Heart right ventricle (tissue), 16 donors: ENCODE results near the gene ITGB5. TPM values are rescaled to one million over a fixed set of nuclear protein-coding genes. Genes with fewer than 3 reads are reported as not detected.

ENCODE experiments used
- ATAC-seq, 8 donors: fragments of 200-7000 bp; cut with Tn5 transposase; one replicate each; pipeline ENCODE4 v1.9.1; 2020; ENCODE audit warnings: mild to moderate bottlenecking in 8 of 8, moderate library complexity in 8 of 8, moderate number of reproducible peaks in 1 of 8
- DNase-seq, 2 donors: peaks; one replicate each; pipeline ENCODE4 v3.0.0-alpha.2; 2020
- H3K27ac ChIP-seq, 10 donors: fragments of 200-600 bp; sonication (generic) in 2 of 10; one replicate each; pipeline versions ENCODE4 v1.5.0 to v1.8.0; 2020 to 2022; ENCODE audit warnings: mild to moderate bottlenecking in 3 of 10
- H3K27me3 ChIP-seq, 7 donors: fragments of 200-600 bp; one replicate each; pipeline ENCODE4 v1.8.0; 2021 to 2022; ENCODE audit warnings: mild to moderate bottlenecking in 2 of 7
- H3K36me3 ChIP-seq, 9 donors: fragments of 200-600 bp; sonication (generic) in 1 of 9; one replicate each; pipeline versions ENCODE4 v1.5.0 to v1.8.0; 2020 to 2022; ENCODE audit warnings: mild to moderate bottlenecking in 2 of 9
- H3K4me1 ChIP-seq, 9 donors: fragments of 200-600 bp; sonication (generic) in 1 of 9; one replicate each; pipeline versions ENCODE4 v1.5.0 to v1.8.0; 2020 to 2022; ENCODE audit warnings: mild to moderate bottlenecking in 4 of 9
- H3K4me3 ChIP-seq, 10 donors: fragments of 200-600 bp; sonication (generic) in 2 of 10; one replicate each; pipeline versions ENCODE4 v1.5.0 to v1.8.0; 2020 to 2022; ENCODE audit warnings: mild to moderate bottlenecking in 7 of 10, moderate library complexity in 2 of 10
- H3K9me3 ChIP-seq, 11 donors: fragments of 200-600 bp in 10 of 11; sonication (generic) in 2 of 11; one replicate each; pipeline versions ENCODE4 v1.5.0 to v1.8.0; 2013 to 2022; ENCODE audit warnings: mild to moderate bottlenecking in 2 of 11, control low read depth in 1 of 11, moderate library complexity in 1 of 11
- CTCF ChIP-seq, 9 donors: fragments of 200-600 bp; sonication (generic) in 2 of 9; IDR thresholded peaks; one replicate each; pipeline versions ENCODE4 v1.5.0 to v1.8.0; 2021 to 2022; ENCODE audit warnings: antibody characterized with exemption in 9 of 9, mild to moderate bottlenecking in 5 of 9, moderate library complexity in 1 of 9
- WGBS, 2 donors: extraction: QIAGEN DNeasy Blood & Tissue Kit; methylation state at CpG; one replicate each; pipeline ENCODE4 v1.1.7; 2013; ENCODE audit warnings: inconsistent platforms in 1 of 2; 5-methylcytosine and 5-hydroxymethylcytosine counted together
- intact Hi-C, 10 donors: fragments of 100-400 bp; cut with DNase I; formaldehyde crosslinking; loops; one replicate each; pipeline versions ENCODE4 v1.11.1 to v1.14.2; 2022
- polyA plus RNA-seq, 2 donors: library from polyadenylated mRNA; stranded (reverse); fragments of 200-250 nt; gene quantifications; one replicate each; pipeline ENCODE4 v1.2.3, GENCODE V29; 2013
- total RNA-seq, 10 donors: library from RNA; stranded (reverse); fragmentation: NEBNext Ultra II Directional in 3 of 10; extraction: Animal tissue kit (Norgen Biotek cat#: 25700) in 3 of 10; gene quantifications; one replicate each; pipeline versions ENCODE4 v1.2.1 to v1.2.4, GENCODE V29; 2021 to 2023
- donor health status: Arrhythmogenic right ventricular cardiomyopathy.
- donor health status: ischemic (EF 13 %, LVEDD 7.1; RV severe dilation, severe dysfunction).
- donor health status: healthy with polysubstance abuse.
- donor health status: DM: no; HTN: yes; CAD: no.
- donor health status: DM: no; HTN: no; CAD: no.
- donor health status: ischemic (EF 25% LVEDD 6.9; RV normal size, moderate dysfunction).
- donor health status: ischemic (EF 25% LVEDD 5.7; RV mildly dilated, moderate dysfunction).
- donor health status: healthy.
- donor health status: DM: yes; HTN: yes; CAD: no.
- donor health status: Ischemic cardiomyopathy.
- donor health status: ischemic (EF 35%, LVEDD 5.7; RV mildly dilated, moderate dysfunction).
- donor health status: nonischemic (EF 11% LVEDD 7.7; RV severe dilation, severe dysfunction).
- donor health status: DM: yes; HTN: yes; CAD: no.
- donor health status: PGD.
- donor health status: ischemic (EF 29% LVEDD 5.4; RV normal size, mild dysfunction).
- donor health status: nonischemic (EF 23%, LVEDD 6.1; RV moderate dilation, normal function).

The ITGB5 gene
- total and polyA plus RNA-seq, 12 donors = 18.5 to 154 (median 108) TPM

DNA sequence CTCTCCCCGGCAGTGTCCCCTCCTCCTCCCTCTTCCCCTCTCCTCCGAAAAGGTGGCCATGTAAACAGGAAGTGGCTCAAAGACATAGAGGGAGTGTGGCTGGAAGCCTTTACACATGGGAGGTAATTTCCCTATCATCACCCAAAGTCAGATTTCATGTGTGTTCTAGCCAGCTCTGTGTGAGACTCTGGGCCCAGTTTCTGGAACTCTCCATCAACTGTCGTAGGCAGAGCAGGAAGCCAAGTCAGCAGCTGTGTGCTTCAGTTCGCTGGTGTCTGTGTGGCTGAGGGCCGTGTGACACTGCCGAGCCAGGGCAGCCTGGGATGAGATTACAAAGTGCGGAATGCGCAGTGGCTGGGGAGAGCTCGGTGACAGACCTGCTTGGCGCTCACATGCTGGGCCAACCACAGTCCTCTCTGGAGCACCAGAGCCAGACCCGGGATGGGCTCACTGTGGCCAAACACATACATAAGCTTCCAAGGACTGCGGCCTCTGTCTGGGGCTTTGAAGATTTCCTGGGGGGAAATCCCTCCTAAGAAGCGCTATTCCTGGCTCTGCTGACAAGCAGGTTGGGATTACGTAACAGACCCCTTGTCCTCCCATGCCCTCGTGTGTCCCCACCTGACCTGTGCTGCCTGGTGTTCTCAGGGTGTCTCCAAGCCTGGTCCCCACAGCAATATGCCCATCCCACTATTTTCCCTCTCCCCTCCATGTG lies 106.2 kb downstream of the ITGB5 start:
- ATAC-seq = peak; percentile 86 to 92 (median 90)
- Histone ChIP-seq H3K36me3 (peaks cover 0 to 18% (median 0%) of the 10 kb centered on the region in 9 donors), H3K4me3 (peak overlapping the region in 3 of 10 donors; percentile 0 to 16 (median 10)), H3K27ac (peak overlapping the region; percentile 67 to 97 (median 90)), H3K27me3 (no peaks in the 10 kb centered on the region), H3K4me1 (peaks cover 38 to 90% (median 71%) of the 10 kb centered on the region in 9 donors), H3K9me3 (no peaks in the 10 kb centered on the region)
- peak; percentile 83 to 89 for DNase-seq
- no peak for TF ChIP-seq CTCF (IDR thresholded peaks at IDR 0.05)
- WGBS, 2 donors = 3 to 5% methylated on average over 15 of the region's 15 CpGs
- intact Hi-C loops = loop anchor here in 7 of 10 donors (5.0 to 10.0 kb wide), 3 partner anchors 54 to 121 kb away; partner anchors contain the start of gene ITGB5 (in 5 of the 7)

- Histone ChIP-seq H3K4me1 (peaks cover 35 to 90% (median 71%) of the 10 kb centered on the region in 9 donors), H3K36me3 (peaks cover 0 to 18% (median 0%) of the 10 kb centered on the region in 9 donors), H3K9me3 (no peaks in the 10 kb centered on the region), H3K27me3 (no peaks in the 10 kb centered on the region), H3K27ac (peak overlapping the region; percentile 67 to 97 (median 90)), H3K4me3 (peak overlapping the region in 5 of 10 donors; percentile 0 to 16 (median 10))
- DNase-seq (peak; percentile 77 to 87), ATAC-seq (peak; percentile 82 to 88 (median 84))
- no peak for TF ChIP-seq CTCF (IDR thresholded peaks at IDR 0.05)
- WGBS, 2 donors = 5% methylated on average over 8 of the region's 8 CpGs
- intact Hi-C loops = loop anchor here in 7 of 10 donors (5.0 to 10.0 kb wide), 3 partner anchors 54 to 122 kb away; partner anchors contain the start of gene ITGB5 (in 5 of the 7)
These were observed 106.8 kb downstream of the ITGB5 start for GRCh38 chr3:124780356-124780755.

DNA sequence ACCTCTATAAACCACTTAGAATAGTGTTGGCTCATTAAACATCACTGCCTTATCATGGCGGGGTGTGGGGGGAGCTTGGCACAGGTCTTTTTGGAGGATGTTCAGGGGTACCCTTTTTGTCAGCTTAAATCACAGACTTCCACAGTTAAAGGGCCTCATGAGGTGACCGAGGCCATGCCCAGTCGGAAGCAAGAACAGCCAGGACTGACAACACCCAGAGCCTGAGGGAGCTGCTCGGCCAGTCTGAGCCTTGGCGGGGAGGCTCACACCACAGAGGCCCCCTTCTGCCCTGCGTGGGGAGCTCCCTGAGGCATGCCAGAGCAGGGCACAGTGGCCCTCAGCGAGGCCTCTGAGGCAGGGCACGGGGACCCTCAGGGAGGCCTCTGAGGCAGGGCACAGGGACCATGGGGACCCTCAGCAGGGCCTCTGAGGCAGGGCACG lies 107.4 kb downstream of the ITGB5 start:
- peaks cover 34 to 90% (median 73%) of the 10 kb centered on the region in 9 donors for H3K4me1 ChIP-seq
- peak overlapping the region in 4 of 10 donors; percentile 10 to 16 (median 10) for H3K4me3 ChIP-seq
- H3K27me3 ChIP-seq = no peaks in the 10 kb centered on the region
- DNase-seq = no peak
- intact Hi-C loops = loop anchor here in 8 of 10 donors (5.0 to 10.0 kb wide), 5 partner anchors 33 to 265 kb away; partner anchors contain the start of gene ITGB5 (in 6 of the 8)
- peak overlapping the region; percentile 67 to 97 (median 90) for H3K27ac ChIP-seq
- 53 to 65% methylated on average over 9 of the region's 9 CpGs for WGBS, 2 donors
- ATAC-seq = peak in 5 of 8 donors; percentile 2 to 19 (median 10)
- peaks cover 0 to 14% (median 0%) of the 10 kb centered on the region in 9 donors for H3K36me3 ChIP-seq
- TF ChIP-seq CTCF (IDR thresholded peaks at IDR 0.05) = no peak
- no peaks in the 10 kb centered on the region for H3K9me3 ChIP-seq

- no peak for DNase-seq
- H3K27me3 ChIP-seq = no peaks in the 10 kb centered on the region
- no peak overlapping the region for H3K4me3 ChIP-seq
- H3K4me1 ChIP-seq = peaks cover 30 to 90% (median 74%) of the 10 kb centered on the region in 9 donors
- TF ChIP-seq CTCF (IDR thresholded peaks at IDR 0.05) = no peak
- intact Hi-C loops = loop anchor here in 4 of 10 donors (5.0 to 10.0 kb wide), 4 partner anchors 33 to 266 kb away; partner anchors contain the start of gene ITGB5 (in 1 of the 4)
- no peaks in the 10 kb centered on the region for H3K9me3 ChIP-seq
- WGBS, 2 donors = 79 to 87% methylated on average over 7 of the region's 7 CpGs
- no peak for ATAC-seq
- H3K27ac ChIP-seq = peak overlapping the region in 8 of 10 donors; percentile 75 to 97 (median 92)
- H3K36me3 ChIP-seq = peaks cover 0 to 10% (median 0%) of the 10 kb centered on the region in 9 donors
These were observed 108.0 kb downstream of the ITGB5 start for GRCh38 chr3:124779116-124779515.
